Measurements from ENCODE around the gene TBCE. TPM values are rescaled to one million over a fixed set of nuclear protein-coding genes. Genes with fewer than 3 reads are reported as not detected.
"Not testable (repeated sequence)": the region's sequence is repeated elsewhere in the genome, so short reads cannot be mapped to it uniquely, and the experiment has no call there.

TBCE gene
- total RNA-seq, 1 donor from 2014 or later, result 28.2 TPM

- intact Hi-C loops (cut with micrococcal nuclease), result no loop called here
Observed at GRCh38 chr1:235343726-235344125, 23.5 kb upstream of the TBCE start.

- intact Hi-C loops (cut with micrococcal nuclease), result no loop called here
Observed at GRCh38 chr1:235351441-235351840, 15.8 kb upstream of the TBCE start.

- intact Hi-C loops (cut with micrococcal nuclease), result no loop called here
Observed at GRCh38 chr1:235351898-235352297, 15.3 kb upstream of the TBCE start.

- intact Hi-C loops (cut with micrococcal nuclease), result no loop called here
Observed at GRCh38 chr1:235357485-235358373, 9.5 kb upstream of the TBCE start.

- intact Hi-C loops (cut with micrococcal nuclease), result no loop called here
Observed at GRCh38 chr1:235358899-235359298, 8.3 kb upstream of the TBCE start.

- intact Hi-C loops (cut with micrococcal nuclease), result not testable (repeated sequence)
Observed at GRCh38 chr1:235364189-235364588, 3.0 kb upstream of the TBCE start.

GRCh38 chr1:235366286-235366685 lies 941 bp upstream of the TBCE start:
- intact Hi-C loops (cut with micrococcal nuclease), result no loop called here

- intact Hi-C loops (cut with micrococcal nuclease), result no loop called here
Observed at GRCh38 chr1:235368428-235368827, 1.2 kb downstream of the TBCE start.

GRCh38 chr1:235369802-235370201 lies 2.6 kb downstream of the TBCE start:
- intact Hi-C loops (cut with micrococcal nuclease), result no loop called here

GRCh38 chr1:235375919-235376605 lies 8.8 kb downstream of the TBCE start:
- intact Hi-C loops (cut with micrococcal nuclease), result no loop called here

- intact Hi-C loops (cut with micrococcal nuclease), result not testable (repeated sequence)
Observed at GRCh38 chr1:235378134-235378735, 11.0 kb downstream of the TBCE start.

- intact Hi-C loops (cut with micrococcal nuclease), result not testable (repeated sequence)
Observed at GRCh38 chr1:235381955-235382739, 14.9 kb downstream of the TBCE start.

GRCh38 chr1:235385633-235386032 lies 18.4 kb downstream of the TBCE start:
- intact Hi-C loops (cut with micrococcal nuclease), result not testable (repeated sequence)

- intact Hi-C loops (cut with micrococcal nuclease), result no loop called here
Observed at GRCh38 chr1:235391874-235392273, 24.6 kb downstream of the TBCE start.

GRCh38 chr1:235397733-235398132 lies 30.5 kb downstream of the TBCE start:
- intact Hi-C loops (cut with micrococcal nuclease), result no loop called here

- intact Hi-C loops (cut with micrococcal nuclease), result no loop called here
Observed at GRCh38 chr1:235399661-235400060, 32.4 kb downstream of the TBCE start.

GRCh38 chr1:235401251-235401650 lies 34.0 kb downstream of the TBCE start:
- intact Hi-C loops (cut with micrococcal nuclease), result no loop called here

- intact Hi-C loops (cut with micrococcal nuclease), result no loop called here
Observed at GRCh38 chr1:235402457-235403200, 35.4 kb downstream of the TBCE start.

GRCh38 chr1:235403593-235403992 lies 36.4 kb downstream of the TBCE start:
- intact Hi-C loops (cut with micrococcal nuclease), result no loop called here

GRCh38 chr1:235404190-235404589 lies 37.0 kb downstream of the TBCE start:
- intact Hi-C loops (cut with micrococcal nuclease), result no loop called here

- intact Hi-C loops (cut with micrococcal nuclease), result no loop called here
Observed at GRCh38 chr1:235407419-235407818, 40.2 kb downstream of the TBCE start.
